CD4-positive, alpha-beta T cell treated with Interleukin-4 for 1 hour (primary cell): ENCODE measurements around the gene PCDHGA6.
A peak's percentile ranks its signal among the peaks of the same experiment; 100 is the strongest.
"Not testable (repeated sequence)": the region's sequence is repeated elsewhere in the genome, so short reads cannot be mapped to it uniquely, and the experiment has no call there.

Experiments
- DNase-seq, 2 donors: peaks; one replicate each; pipeline ENCODE4 v3.0.0-alpha.2; 2020 to 2022

Gene PCDHGA6

DNA sequence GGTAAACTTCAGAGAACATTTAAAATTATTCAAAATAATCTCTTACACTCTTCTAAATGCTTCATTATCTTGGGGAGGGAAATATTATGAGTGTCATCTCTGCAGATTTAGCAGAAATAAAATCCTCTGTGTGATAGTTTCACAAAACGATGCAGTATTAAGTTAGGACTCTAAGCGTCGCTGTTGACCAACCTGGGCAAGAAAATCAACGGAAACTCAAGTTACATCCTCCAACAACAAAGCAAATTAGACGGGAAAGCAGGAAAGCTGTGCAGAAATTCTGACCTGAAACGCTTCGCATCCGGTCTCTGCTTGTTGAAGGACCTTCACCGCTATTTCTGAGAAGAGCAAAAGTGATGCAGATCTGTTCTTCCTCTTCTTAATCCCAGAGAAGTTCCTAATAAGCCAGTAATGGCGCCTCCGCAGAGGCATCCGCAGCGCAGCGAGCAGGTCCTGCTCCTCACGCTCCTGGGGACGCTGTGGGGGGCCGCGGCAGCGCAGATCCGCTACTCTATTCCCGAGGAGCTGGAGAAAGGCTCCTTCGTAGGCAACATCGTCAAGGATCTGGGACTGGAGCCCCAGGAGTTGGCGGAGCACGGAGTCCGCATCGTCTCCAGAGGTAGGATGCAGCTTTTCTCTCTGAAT is at the start of gene PCDHGA6:
Gene PCDHGA6, plus strand, starts transcription at position 219 of the 645 bp plus-strand sequence. Its CDS starts 193 bp downstream, at position 412.
- no peak for DNase-seq

- DNase-seq = peak; percentile 74 to 77
Measured at GRCh38 chr5:141326088-141326854, 47.4 kb upstream of the PCDHGA6 start.

DNA sequence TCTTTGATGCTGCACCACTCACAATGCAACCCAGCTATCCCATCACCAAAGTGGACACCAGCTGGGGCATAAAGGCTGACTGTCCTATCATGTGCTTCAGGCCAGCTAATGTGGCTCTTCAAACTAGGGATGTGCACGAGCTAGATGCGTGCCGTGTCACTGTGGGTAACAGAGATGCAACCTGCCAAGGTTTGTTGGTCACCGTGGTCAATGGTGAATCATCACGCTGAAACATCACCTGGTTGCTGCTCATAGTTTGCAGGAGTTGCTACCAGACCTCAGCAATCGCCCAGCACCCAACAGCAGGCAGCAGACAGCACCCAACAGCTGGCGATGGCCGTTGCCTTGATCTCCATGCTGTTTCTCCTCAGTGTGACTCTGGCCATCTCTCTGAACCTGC is 45.5 kb upstream of the PCDHGA6 start:
- no peak for DNase-seq

DNA sequence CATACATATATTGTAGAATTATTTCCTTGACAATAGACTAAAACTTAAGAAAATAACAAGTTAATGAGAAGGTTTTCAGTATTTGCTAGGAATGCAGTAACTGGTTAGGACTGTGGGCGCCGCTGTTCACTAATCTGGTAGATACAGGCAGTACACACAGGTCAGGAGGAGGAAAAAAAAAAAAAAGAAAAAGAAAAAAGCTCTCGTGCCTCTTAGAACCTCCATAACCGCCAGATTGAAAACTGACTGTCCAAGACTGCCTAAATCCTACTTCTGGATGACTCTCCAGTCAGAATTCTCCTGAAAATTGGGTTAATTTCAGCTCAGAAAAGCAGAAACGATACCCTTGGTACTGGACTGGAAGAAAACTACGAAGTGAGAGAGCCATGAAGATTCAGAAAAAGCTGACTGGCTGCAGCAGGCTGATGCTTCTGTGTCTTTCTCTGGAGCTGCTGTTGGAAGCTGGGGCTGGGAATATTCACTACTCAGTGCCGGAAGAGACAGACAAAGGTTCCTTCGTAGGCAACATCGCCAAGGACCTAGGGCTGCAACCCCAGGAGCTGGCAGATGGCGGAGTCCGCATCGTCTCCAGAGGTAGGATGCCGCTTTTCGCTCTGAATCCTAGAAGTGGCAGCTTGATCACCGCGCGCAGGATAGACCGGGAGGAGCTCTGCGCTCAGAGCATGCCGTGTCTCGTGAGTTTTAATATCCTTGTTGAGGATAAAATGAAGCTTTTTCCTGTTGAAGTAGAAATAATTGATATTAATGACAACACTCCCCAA is 43.2 kb upstream of the PCDHGA6 start, which contains the start of gene PCDHGA1:
Gene PCDHGA1, plus strand, starts transcription at position 216 of the 782 bp plus-strand sequence.
- DNase-seq = peak; percentile 28 to 42

DNA sequence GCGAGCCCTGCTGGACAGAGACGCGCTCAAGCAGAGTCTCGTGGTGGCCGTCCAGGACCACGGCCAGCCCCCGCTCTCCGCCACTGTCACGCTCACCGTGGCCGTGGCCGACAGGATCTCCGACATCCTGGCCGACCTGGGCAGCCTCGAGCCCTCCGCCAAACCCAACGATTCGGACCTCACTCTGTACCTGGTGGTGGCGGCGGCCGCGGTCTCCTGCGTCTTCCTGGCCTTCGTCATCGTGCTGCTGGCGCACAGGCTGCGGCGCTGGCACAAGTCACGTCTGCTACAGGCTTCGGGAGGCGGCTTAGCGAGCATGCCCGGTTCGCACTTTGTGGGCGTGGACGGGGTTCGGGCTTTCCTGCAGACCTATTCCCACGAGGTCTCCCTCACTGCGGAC is 41.1 kb upstream of the PCDHGA6 start:
- DNase-seq = not testable (repeated sequence)

DNA sequence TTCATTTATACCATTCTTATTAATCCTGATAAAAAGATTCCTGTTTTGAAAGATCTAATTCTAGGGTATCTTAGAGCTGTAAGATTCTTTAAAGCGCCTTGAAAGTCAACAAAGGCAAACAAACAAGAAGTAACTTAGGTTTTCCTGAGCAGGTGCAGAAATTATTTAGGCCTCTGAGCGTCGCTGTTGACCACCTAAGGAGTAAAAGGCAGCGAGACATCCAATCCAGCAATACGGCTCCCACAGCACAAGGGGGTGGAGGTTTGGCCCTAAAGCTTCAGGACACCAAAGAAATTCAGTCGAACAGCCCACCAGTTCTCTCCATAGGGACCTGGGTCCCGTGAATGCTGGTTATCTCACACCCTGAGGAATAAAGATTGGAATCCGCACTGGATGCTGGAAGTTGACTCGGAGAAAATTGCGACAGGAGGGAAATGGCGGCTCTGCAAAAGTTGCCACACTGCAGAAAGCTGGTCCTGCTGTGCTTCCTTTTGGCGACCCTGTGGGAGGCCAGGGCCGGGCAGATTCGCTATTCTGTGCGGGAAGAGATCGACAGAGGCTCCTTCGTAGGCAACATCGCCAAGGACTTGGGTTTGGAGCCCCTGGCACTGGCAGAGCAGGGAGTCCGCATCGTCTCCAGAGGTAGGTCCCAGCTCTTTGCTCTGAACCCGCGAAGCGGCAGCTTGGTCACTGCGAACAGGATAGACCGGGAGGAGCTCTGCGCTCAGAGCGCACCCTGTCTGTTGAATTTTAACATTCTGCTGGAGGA is 35.0 kb upstream of the PCDHGA6 start, which contains the start of gene PCDHGA2:
Gene PCDHGA2, plus strand, starts transcription at position 223 of the 769 bp plus-strand sequence.
- no peak for DNase-seq

- not testable (repeated sequence) for DNase-seq
Measured at GRCh38 chr5:141340781-141341354, 32.8 kb upstream of the PCDHGA6 start.

- DNase-seq = no peak
Measured at GRCh38 chr5:141342773-141343172, 30.9 kb upstream of the PCDHGA6 start.

DNA sequence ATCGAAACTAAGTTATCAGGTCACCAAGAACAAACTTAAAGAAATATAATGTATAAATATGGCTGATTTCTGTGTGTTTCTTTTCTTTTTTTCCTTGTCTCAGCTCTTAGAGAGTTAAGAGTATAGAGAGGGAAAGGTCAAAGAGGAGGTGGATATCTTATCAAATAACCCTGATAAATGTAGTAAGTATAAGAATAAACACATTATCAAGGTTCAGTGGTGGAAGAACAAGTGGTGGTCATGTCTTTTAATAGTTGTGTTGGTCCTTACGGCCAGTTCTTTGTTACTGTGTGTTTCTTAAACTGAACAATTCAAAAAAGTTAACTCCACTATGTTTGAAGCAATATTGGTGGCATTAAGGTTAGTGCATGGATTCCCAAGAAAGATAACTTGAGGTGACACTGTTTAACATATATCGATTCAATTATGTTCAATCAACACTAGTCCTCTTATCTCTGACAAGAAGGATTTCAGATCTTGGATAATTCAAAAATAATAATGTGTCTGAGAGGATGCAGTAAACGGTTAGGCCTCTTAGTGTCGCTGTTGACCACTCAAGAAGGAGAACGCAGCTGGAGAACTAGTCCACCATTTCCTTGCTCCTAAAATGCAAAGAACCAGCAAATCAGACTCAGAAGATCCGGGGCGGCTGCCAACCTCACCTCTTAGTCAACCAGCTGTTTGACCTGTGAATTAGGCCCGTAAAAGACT is 30.3 kb upstream of the PCDHGA6 start, which contains the start of gene PCDHGA3:
Gene PCDHGA3, plus strand, starts transcription at position 588 of the 711 bp plus-strand sequence. CDS start 205 bp downstream, outside the sequence.
- DNase-seq = no peak

DNA sequence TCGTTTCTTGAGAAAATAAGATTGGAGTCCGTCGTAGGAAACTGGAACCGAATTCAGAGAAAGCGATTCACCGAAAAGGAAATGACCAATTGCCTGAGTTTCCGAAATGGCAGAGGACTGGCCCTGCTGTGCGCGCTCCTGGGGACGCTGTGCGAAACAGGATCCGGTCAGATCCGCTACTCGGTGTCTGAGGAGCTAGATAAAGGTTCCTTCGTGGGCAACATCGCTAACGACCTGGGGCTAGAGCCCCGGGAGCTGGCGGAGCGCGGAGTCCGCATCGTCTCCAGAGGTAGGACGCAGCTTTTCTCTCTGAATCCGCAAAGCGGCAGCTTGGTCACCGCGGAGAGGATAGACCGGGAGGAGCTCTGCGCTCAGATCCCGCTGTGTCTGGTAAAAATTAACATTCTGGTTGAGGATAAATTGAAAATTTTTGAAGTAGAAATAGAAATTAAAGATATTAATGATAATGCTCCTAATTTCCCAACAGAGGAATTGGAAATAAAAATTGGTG is 29.7 kb upstream of the PCDHGA6 start:
- no peak for DNase-seq

DNA sequence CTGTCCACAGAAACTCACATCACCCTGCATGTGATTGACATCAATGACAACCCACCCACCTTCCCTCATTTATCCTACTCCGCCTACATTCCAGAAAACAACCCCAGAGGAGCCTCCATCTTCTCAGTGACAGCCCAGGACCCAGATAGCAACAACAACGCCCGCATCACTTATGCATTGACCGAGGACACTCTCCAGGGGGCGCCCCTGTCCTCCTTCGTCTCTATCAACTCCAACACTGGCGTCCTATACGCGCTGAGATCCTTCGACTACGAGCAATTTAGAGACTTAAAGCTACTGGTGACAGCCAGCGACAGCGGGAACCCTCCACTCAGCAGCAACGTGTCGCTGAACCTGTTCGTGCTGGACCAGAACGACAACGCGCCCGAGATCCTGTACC is 28.4 kb upstream of the PCDHGA6 start:
- DNase-seq = no peak

GRCh38 chr5:141346017-141346416 is 27.7 kb upstream of the PCDHGA6 start:
- not testable (repeated sequence) for DNase-seq

GRCh38 chr5:141349917-141350619 is 23.6 kb upstream of the PCDHGA6 start, which contains the start of gene PCDHGB1:
PCDHGB1 (plus strand) TSS chr5:141350099; CDS start chr5:141350261, 162 bp downstream.
- peak in 1 of 2 donors; percentile 43 for DNase-seq

- DNase-seq = no peak
Measured at GRCh38 chr5:141351591-141351990, 22.1 kb upstream of the PCDHGA6 start.

GRCh38 chr5:141354900-141355469 is 18.7 kb upstream of the PCDHGA6 start, which contains the start of gene PCDHGA4:
PCDHGA4 (plus strand) TSS chr5:141355021; CDS start chr5:141355108, 87 bp downstream.
- peak in 1 of 2 donors; percentile 19 for DNase-seq

DNA sequence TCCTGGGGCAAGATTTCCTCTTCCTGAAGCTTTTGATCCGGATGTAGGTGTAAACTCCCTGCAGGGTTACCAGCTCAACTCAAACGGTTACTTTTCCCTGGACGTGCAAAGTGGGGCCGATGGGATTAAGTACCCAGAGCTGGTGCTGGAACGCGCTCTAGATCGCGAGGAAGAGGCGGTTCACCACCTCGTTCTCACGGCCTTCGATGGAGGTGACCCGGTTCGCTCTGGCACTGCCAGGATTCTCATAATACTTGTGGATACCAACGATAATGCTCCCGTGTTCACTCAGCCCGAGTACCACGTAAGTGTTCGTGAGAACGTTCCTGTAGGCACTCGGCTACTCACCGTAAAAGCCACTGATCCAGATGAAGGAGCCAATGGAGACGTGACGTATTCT is 18.1 kb upstream of the PCDHGA6 start:
- DNase-seq = no peak

DNA sequence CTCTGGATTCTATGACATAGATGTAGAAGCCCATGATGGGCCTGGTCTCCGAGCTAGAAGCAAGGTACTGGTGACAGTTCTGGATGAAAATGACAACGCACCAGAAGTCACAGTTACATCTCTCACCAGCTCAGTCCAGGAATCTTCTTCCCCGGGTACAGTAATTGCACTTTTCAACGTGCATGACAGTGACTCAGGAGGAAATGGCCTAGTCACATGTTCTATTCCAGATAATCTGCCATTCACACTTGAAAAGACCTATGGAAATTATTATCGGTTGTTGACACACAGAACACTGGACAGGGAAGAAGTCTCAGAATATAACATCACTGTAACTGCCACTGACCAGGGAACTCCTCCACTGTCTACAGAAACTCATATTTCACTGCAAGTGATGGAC is 17.6 kb upstream of the PCDHGA6 start:
- DNase-seq = no peak

DNA sequence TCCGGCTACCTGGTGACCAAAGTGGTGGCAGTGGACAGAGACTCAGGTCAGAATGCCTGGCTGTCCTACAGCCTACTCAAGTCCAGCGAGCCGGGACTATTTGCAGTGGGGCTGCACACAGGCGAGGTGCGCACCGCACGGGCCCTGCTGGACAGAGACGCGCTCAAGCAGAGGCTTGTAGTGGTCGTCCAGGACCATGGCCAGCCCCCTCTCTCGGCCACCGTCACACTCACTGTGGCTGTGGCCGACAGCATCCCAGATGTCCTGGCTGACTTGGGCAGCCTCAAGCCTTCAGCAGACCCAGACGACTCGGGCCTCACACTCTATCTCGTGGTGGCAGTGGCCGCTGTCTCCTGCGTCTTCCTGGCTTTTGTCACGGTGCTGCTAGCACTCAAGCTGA is 16.7 kb upstream of the PCDHGA6 start:
- no peak for DNase-seq

- DNase-seq = peak in 1 of 2 donors; percentile 49
Measured at GRCh38 chr5:141359790-141360426, 13.8 kb upstream of the PCDHGA6 start, which contains the start of gene PCDHGB2. PCDHGB2 (plus strand) TSS chr5:141359994; CDS start chr5:141360136, 142 bp downstream.
